Parathyroid adenoma (tissue), 2 donors: ENCODE data around the gene WFIKKN1.

Experiments
- H2AFZ ChIP-seq: fragments of 300-600 bp; sonication (generic); one replicate; pipeline ENCODE4 v1.7.0; 2017; ENCODE audit warnings: antibody characterized with exemption, mild to moderate bottlenecking
- H3K27ac ChIP-seq: fragments of 300-600 bp; sonication (generic); one replicate; pipeline ENCODE4 v1.7.0; 2017
- H3K27me3 ChIP-seq: fragments of 300-600 bp; sonication (generic); one replicate; pipeline ENCODE4 v1.7.0; 2017; ENCODE audit warnings: low read length; ENCODE audit not compliant: control insufficient read depth, insufficient read depth
- H3K36me3 ChIP-seq: fragments of 300-600 bp; sonication (generic); one replicate; pipeline ENCODE4 v1.7.0; 2017; ENCODE audit warnings: low read length; ENCODE audit not compliant: control insufficient read depth, insufficient read depth
- H3K4me1 ChIP-seq: fragments of 300-600 bp; sonication (generic); one replicate; pipeline ENCODE4 v1.7.0; 2017; ENCODE audit warnings: control low read depth
- H3K4me2 ChIP-seq: fragments of 300-600 bp; sonication (generic); one replicate; pipeline ENCODE4 v1.7.0; 2017; ENCODE audit warnings: low read length
- H3K4me3 ChIP-seq: fragments of 300-600 bp; sonication (generic); one replicate; pipeline ENCODE4 v1.7.0; 2017; ENCODE audit warnings: low read depth, low read length
- H3K79me2 ChIP-seq: fragments of 300-600 bp; sonication (generic); one replicate; pipeline ENCODE4 v1.7.0; 2017; ENCODE audit warnings: control low read depth
- H3K9ac ChIP-seq: fragments of 300-600 bp; sonication (generic); one replicate; pipeline ENCODE4 v1.7.0; 2017; ENCODE audit warnings: mild to moderate bottlenecking
- H3K9me3 ChIP-seq: fragments of 300-600 bp; sonication (generic); one replicate; pipeline ENCODE4 v1.7.0; 2017; ENCODE audit warnings: low read length; ENCODE audit not compliant: control insufficient read depth
- CTCF ChIP-seq: fragments of 300-600 bp; sonication (generic); IDR thresholded peaks from one replicate; pipeline ENCODE4 v1.7.0; 2017; ENCODE audit warnings: antibody characterized with exemption, mild to moderate bottlenecking
- donor health status: primary hyperparathyroidism.

The WFIKKN1 gene

GRCh38 chr16:598823-599739, 31.7 kb upstream of the WFIKKN1 start:
- no peak for TF ChIP-seq CTCF
- no peak overlapping the region for H3K4me2 ChIP-seq
- no peak overlapping the region for H3K9ac ChIP-seq
- peaks cover 38% of the 10 kb centered on the region for H3K79me2 ChIP-seq
- no peaks in the 10 kb centered on the region for H3K4me1 ChIP-seq
- H3K9me3 ChIP-seq: no peaks in the 10 kb centered on the region
- no peak overlapping the region for H2AFZ ChIP-seq
- H3K36me3 ChIP-seq: no peaks in the 10 kb centered on the region
- no peak overlapping the region for H3K27ac ChIP-seq
- no peaks in the 10 kb centered on the region for H3K27me3 ChIP-seq
- no peak overlapping the region for H3K4me3 ChIP-seq

GRCh38 chr16:600781-601180, 30.0 kb upstream of the WFIKKN1 start:
- H3K27ac ChIP-seq: no peak overlapping the region
- H3K4me2 ChIP-seq: no peak overlapping the region
- H3K9ac ChIP-seq: no peak overlapping the region
- H3K79me2 ChIP-seq: peaks cover 48% of the 10 kb centered on the region
- no peaks in the 10 kb centered on the region for H3K27me3 ChIP-seq
- no peak overlapping the region for H2AFZ ChIP-seq
- H3K4me1 ChIP-seq: no peaks in the 10 kb centered on the region
- no peaks in the 10 kb centered on the region for H3K9me3 ChIP-seq
- no peak overlapping the region for H3K4me3 ChIP-seq
- H3K36me3 ChIP-seq: no peaks in the 10 kb centered on the region
- TF ChIP-seq CTCF: no peak

GRCh38 chr16:603933-604332, 26.9 kb upstream of the WFIKKN1 start:
- Histone ChIP-seq H3K36me3 (no peaks in the 10 kb centered on the region), H3K4me2 (no peak overlapping the region), H3K79me2 (peaks cover 56% of the 10 kb centered on the region), H3K9me3 (no peaks in the 10 kb centered on the region), H2AFZ (no peak overlapping the region), H3K27ac (no peak overlapping the region), H3K4me1 (no peaks in the 10 kb centered on the region), H3K4me3 (no peak overlapping the region), H3K9ac (no peak overlapping the region), H3K27me3 (no peaks in the 10 kb centered on the region)
- no peak for TF ChIP-seq CTCF

- no peak for TF ChIP-seq CTCF
- H3K27me3 ChIP-seq: no peaks in the 10 kb centered on the region
- no peak overlapping the region for H3K4me3 ChIP-seq
- peaks cover 63% of the 10 kb centered on the region for H3K79me2 ChIP-seq
- no peaks in the 10 kb centered on the region for H3K4me1 ChIP-seq
- no peak overlapping the region for H2AFZ ChIP-seq
- H3K27ac ChIP-seq: no peak overlapping the region
- H3K9ac ChIP-seq: no peak overlapping the region
- no peaks in the 10 kb centered on the region for H3K9me3 ChIP-seq
- H3K36me3 ChIP-seq: no peaks in the 10 kb centered on the region
- H3K4me2 ChIP-seq: no peak overlapping the region
Observed at GRCh38 chr16:606656-607307, 24.0 kb upstream of the WFIKKN1 start.
